HG02852 (cell line): ENCODE results near the gene PPP2R5C.

Source experiments
- ATAC-seq: cut with Tn5 transposase; IDR thresholded peaks from one replicate; pipeline ENCODE4 v1.9.1; 2021; ENCODE audit warnings: mild to moderate bottlenecking, moderate library complexity; ENCODE audit not compliant: unreplicated experiment

PPP2R5C gene

GRCh38 chr14:101859958-101860357 lies 98.4 kb downstream of the PPP2R5C start:
- ATAC-seq: no peak

DNA sequence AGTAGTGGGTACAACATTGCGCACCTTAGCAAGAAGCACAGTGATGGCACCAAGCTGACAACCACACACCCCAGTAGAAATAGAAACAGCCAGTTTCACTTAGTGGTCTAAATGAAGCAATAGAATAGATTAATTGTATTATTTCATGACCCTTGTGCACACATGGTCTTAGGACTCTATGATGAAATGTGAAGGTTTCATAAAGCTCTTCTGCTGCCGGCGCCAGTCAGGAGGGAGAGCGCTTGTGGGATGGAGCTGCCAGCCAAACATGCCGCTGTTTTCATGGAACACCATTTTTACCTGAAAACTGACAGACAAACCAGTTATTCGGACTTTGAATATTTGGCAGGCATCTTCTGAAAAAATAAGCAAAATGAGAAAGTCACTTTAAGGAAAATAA lies 100.0 kb downstream of the PPP2R5C start:
- no peak for ATAC-seq

GRCh38 chr14:101862177-101862576 lies 100.7 kb downstream of the PPP2R5C start:
- no peak for ATAC-seq

DNA sequence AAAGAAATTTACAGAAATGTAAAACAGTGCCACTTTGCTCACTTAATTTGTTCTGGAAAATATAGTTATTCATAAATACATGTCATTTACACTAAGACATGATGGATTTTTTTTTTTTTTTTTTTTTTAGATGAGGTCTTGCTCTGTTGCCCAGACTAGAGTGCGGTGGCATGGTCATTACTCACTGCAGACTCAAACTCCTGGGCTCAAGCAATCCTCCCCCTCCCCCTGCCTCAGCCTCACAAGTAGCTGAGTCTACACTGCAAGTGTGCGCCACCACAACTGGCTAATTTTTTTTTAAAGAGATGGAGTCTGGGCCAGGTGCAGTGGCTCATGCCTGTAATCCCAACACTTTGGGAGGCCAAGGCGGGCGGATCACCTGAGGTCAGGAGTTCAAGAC lies 101.2 kb downstream of the PPP2R5C start:
- no peak for ATAC-seq

DNA sequence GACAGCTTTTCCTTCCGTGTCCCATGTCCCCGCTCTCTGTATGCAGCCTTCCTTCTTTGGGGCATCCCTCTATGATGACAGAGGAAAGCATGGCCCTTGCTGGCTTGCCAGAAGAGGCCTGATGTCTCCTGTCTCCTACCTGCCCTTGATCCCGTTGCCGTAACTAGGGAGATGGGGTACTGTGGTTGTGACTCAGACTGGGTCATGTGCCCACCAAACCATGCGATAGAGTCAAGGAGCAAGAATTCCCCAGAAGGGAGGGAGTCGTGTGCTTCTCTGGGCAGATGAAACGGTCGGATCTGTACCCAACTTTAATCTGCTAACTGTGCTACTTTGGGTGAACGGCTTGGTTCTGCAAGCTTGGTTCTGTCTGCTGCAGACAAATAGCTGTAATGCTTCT lies 103.8 kb downstream of the PPP2R5C start:
- no peak for ATAC-seq

DNA sequence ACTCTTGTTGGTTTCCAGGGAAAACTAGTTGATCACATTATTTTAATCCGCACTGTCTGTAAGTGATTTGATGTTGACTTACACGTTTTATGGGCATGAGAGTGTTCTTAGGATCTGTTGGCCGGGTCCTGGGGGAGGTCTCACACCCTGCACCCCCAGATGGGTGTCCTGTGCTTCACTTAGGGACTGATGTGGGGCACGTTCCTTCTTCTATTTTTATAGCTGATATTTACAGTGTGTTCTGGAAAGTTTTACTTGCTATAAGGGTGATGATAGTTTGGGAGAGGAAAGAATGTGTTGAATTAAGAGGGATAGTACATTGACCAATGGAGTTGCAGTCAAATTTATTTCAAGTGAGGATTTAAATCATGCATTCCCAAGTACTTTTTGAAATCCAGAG lies 106.3 kb downstream of the PPP2R5C start:
- ATAC-seq: no peak

DNA sequence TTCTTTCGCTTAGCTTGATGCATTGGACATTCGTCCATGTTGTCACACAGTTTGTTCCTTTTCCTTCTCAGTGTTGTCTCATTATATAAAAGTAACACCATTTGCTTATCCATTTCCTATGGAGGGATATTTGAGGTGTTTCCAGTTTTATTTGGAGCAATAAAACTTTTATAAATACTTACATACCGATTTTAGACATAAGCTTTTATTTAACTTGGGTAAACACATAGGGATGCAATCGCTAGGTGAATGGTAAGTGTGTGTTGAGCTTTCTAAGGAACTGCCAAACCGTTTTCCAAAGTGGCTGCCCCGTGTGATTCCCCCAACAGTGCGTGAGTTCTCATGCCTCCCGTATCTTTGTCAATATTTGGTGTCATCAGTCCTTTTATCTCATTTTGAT lies 107.7 kb downstream of the PPP2R5C start:
- no peak for ATAC-seq

DNA sequence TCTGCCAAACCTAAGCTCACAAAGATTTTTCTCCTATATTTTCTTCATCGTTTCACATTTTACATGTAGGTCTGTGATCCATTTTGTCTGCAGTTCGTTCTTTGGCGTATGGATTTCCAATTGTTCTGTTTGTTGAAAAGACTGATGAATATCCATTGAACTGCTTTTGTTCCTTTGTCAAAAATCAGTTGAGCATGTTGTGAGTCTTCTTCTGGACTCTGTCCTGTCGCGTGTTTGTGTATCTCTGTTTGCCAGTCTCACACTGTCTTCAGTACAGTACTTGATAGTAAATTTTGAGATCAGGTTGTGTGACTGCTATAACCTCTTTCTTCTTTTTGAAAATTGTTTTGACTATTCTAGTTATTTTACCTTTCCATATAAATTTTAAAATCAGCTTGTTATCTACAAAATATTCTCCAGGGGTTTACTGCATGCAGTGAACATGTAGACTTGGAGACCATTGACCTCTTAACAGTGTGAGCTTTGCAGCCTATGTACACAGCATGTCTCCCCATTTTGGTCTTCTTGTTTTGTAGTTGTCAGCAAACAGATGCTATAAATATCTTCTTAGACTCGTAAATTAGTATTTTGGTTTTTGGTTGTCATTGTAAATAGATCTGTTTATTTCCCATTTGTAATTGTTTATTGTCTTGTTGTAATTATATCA lies 108.9 kb downstream of the PPP2R5C start:
- ATAC-seq: no peak

DNA sequence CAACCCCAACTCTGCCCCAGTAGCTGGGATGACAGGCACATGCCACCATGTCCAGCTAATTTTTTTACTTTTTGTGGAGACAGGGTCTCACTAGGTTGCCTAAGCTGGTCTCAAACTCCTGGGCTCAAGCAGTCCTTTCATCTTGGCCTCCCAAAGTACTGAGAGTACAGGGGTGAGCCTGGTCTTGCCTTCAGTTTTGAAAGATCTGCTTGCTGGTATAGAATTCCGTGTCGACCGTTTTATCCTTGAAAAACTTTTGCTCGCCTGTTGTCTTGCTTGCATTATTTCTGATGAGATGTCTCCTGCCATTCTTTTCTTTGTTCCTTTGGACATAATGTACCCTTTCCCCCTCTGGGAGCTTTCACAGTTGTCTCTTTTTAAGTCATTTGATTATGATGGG lies 110.8 kb downstream of the PPP2R5C start:
- no peak for ATAC-seq

GRCh38 chr14:101873076-101873825 lies 111.7 kb downstream of the PPP2R5C start:
- ATAC-seq: no peak

- ATAC-seq: no peak
Observed at GRCh38 chr14:101873991-101874390, 112.5 kb downstream of the PPP2R5C start.

DNA sequence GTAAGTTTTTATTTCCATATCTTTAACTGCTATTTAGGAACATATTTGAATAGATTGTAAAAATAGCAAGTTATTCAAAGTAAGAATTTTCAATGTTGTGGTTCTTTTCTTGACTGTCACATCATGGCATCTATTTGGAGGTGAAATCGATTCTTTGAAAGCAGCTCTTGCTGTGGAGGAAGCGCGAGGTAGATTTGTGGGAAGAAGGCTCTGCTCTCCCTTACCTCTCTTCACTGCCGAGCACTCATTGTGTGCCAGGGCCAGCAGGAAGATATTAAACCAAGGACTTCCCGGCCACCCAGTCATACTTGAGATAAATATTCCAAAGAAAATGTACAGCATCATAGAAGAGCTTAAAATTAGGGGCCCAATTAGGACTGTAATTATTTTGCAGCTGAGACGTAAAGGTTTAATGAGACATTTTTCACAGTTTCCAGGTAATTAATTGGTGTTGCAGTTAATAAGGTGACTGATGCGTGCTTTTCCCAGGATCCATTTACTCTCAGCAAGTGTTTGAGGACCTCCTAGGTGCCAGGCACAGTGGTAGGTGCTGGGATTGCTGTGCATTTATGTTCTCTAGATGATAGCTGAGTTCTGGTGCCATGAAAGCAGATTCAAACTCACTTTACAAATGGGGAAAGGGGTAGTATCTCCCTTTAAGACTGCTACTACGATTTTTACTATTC lies 113.7 kb downstream of the PPP2R5C start:
- no peak for ATAC-seq

DNA sequence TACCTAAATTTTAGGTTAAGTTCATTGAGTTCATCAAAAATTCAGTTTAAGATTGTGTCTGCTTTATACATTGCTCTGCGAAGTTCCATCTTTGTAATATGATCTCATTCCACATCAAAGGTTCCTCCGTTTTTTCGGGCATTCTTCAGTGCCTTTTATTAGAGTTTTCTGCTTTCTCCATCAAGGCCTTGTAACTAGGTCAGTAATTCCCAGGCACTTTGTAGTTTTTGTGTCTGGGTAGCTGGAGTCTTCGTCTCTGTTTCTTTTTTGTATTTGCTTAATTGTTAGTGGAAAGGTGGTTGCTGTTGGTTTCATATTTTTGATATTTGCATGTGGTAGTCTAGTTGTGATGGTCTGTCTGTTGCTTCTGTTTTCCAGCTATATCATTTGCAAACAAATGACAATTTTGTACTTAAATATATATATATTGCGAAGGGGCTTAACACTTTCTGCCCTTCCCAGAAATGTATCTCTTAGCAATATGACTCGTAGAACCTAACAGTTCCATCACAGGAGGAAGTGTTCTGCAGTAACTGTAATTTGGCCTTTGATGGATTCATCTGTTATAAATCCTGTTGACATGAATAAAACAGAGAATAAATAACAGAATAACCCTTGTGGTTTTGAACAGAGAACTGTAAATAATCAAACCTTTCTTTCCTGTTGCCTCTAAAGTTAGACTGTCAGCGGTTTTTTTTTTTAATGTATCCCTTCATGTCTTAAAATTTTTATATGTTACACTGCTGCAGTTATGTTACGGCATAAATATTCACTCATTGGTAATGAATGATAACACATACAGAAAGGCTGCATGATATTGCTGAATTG lies 114.4 kb downstream of the PPP2R5C start:
- peak; percentile 1 for ATAC-seq

- ATAC-seq: peak; percentile 92
Observed at GRCh38 chr14:101876555-101876938, 115.0 kb downstream of the PPP2R5C start.

GRCh38 chr14:101877766-101878165 lies 116.3 kb downstream of the PPP2R5C start:
- ATAC-seq: no peak

- ATAC-seq: no peak
Observed at GRCh38 chr14:101878211-101878821, 116.8 kb downstream of the PPP2R5C start.

- ATAC-seq: no peak
Observed at GRCh38 chr14:101878822-101879528, 117.5 kb downstream of the PPP2R5C start.

GRCh38 chr14:101879529-101880336 lies 118.2 kb downstream of the PPP2R5C start:
- ATAC-seq: no peak

DNA sequence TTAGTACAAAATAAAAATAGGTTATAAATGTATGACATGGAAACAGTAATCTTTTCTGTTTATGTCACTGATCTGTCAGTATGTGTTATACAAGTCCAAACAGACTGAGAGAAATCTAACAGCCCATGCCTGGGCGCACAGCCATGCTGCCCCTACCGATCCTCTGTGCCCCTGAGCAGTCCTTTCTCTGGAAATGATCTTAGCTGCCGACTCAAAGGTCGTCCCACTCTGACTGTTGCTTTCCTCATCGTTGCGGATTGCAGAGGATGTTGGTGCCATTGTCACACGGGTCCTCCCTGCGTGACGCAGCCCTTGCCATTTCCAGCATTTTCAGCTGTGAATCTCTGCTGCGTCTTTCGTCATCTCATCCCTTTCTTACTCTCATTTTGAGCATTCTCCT lies 119.9 kb downstream of the PPP2R5C start:
- ATAC-seq: no peak
